ENCODE results near the gene LRP10.
"Not testable (repeated sequence)": the region's sequence is repeated elsewhere in the genome, so short reads cannot be mapped to it uniquely, and the experiment has no call there.

The LRP10 gene

DNA sequence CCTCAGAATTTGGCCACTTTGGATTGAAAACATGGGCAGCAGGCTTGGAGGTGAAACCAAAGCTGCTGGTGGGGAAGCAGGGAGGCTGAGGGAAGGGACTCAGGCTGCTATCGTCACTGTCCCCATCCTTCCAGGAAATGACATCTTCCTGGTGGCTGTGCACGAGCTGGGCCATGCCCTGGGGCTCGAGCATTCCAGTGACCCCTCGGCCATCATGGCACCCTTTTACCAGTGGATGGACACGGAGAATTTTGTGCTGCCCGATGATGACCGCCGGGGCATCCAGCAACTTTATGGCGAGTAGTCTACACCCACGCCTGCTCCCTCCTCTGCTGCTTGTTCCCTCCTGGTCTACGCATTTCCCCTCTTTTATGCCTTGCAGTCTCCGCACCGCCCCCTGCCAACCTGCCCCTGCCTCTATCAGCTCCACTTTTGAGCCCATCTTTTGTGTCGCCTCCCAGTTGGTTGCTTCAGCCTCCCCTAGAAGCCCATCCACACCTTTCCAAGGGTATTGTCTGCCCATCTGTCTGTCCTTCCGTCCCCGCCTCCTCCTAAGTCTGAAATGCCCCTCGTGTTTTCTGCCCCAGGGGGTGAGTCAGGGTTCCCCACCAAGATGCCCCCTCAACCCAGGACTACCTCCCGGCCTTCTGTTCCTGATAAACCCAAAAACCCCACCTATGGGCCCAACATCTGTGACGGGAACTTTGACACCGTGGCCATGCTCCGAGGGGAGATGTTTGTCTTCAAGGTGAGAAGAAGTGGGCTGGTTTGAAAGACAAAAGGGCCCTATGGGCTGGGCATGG, 28.2 kb upstream of the LRP10 start:
- no peak for DNase-seq (ENCODE audit: low read depth in 2 of 2)

DNA sequence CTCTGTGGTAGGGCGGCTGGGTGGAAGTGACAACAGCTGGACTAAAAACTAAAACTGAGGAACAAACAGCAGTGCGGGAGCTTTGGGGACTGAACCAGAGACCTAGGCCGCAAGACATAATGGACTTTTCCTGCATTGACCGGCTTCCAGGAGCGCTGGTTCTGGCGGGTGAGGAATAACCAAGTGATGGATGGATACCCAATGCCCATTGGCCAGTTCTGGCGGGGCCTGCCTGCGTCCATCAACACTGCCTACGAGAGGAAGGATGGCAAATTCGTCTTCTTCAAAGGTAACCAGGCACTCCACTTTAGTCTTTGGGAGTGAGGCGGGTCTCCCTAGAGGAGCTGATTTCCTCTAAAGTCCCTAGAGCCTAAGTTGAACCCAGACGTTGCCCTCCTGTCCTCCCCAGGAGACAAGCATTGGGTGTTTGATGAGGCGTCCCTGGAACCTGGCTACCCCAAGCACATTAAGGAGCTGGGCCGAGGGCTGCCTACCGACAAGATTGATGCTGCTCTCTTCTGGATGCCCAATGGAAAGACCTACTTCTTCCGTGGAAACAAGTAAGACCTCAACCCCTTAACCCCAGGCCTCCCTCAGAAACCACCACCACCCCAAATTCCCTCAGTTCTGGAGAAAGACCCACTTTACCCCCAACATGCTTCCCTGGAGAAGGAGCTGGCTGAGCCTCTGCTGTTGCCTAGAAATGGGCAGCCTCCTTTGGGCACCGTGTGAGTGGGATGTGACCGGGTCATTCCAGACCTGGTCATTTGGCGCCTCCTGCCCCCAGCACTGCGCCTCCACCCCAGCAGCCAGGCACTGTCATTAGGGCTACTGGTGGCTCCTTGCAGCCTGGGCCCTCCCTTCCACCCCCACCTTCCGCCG, 27.1 kb upstream of the LRP10 start:
- DNase-seq (ENCODE audit: low read depth in 2 of 2) = no peak

DNA sequence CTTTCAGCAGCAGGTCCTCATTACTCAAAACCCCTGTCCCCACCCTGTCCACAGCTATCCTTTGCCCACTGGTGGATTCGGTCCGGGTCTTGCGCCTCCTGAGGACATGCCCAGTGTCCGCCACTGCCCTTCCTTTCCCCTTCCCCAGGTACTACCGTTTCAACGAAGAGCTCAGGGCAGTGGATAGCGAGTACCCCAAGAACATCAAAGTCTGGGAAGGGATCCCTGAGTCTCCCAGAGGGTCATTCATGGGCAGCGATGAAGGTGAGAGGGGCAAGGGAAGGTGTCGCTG, 26.5 kb upstream of the LRP10 start:
- DNase-seq (ENCODE audit: low read depth in 2 of 2) = no peak

DNA sequence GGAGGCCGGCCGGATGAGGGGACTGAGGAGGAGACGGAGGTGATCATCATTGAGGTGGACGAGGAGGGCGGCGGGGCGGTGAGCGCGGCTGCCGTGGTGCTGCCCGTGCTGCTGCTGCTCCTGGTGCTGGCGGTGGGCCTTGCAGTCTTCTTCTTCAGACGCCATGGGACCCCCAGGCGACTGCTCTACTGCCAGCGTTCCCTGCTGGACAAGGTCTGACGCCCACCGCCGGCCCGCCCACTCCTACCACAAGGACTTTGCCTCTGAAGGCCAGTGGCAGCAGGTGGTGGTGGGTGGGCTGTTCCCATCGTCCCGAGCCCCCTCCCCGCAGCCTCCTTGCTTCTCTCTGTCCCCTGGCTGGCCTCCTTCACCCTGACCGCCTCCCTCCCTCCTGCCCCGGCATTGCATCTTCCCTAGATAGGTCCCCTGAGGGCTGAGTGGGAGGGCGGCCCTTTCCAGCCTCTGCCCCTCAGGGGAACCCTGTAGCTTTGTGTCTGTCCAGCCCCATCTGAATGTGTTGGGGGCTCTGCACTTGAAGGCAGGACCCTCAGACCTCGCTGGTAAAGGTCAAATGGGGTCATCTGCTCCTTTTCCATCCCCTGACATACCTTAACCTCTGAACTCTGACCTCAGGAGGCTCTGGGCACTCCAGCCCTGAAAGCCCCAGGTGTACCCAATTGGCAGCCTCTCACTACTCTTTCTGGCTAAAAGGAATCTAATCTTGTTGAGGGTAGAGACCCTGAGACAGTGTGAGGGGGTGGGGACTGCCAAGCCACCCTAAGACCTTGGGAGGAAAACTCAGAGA, 25.5 kb upstream of the LRP10 start:
- DNase-seq (ENCODE audit: low read depth in 2 of 2) = no peak

DNA sequence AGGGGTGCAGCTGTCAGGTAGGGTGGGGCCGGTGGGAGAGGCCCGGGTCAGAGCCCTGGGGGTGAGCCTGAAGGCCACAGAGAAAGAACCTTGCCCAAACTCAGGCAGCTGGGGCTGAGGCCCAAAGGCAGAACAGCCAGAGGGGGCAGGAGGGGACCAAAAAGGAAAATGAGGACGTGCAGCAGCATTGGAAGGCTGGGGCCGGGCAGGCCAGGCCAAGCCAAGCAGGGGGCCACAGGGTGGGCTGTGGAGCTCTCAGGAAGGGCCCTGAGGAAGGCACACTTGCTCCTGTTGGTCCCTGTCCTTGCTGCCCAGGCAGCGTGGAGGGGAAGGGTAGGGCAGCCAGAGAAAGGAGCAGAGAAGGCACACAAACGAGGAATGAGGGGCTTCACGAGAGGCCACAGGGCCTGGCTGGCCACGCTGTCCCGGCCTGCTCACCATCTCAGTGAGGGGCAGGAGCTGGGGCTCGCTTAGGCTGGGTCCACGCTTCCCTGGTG, 24.7 kb upstream of the LRP10 start:
- DNase-seq (ENCODE audit: low read depth in 2 of 2) = no peak

- no peak for DNase-seq (ENCODE audit: low read depth in 2 of 2)
These were observed 23.7 kb upstream of the LRP10 start for GRCh38 chr14:22847661-22848341.

GRCh38 chr14:22848351-22849164, 23.0 kb upstream of the LRP10 start:
- no peak for DNase-seq (ENCODE audit: low read depth in 2 of 2)

DNA sequence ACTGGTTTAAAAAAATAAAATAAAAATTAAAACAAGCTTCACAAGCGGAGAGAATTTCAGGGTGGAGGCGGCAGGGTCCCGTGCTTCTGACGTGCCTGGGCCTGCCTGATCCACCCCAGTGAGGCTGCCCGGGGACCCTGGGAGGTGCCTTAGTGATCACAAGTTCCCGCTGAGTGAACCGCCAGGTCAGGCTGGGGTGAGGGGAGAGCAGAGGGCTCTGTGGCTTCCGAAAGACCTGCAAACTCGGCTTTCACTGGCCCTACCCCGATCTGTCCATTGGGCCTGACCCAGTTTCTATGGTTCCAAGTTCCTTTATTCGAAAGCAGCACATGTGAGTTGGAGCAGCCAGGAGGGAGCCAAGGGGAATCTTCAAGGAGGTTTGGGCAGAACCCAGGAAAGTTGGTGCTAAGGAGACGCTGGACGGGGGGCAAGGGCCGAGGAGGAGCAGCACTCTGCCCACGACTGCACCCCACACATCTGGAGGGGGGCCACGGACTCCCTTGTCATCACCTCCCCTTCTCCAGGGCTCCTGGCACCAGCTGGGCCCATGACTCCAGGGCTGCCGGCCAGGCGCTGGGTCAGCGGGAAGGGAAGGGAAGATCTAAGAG, 22.2 kb upstream of the LRP10 start:
- DNase-seq (ENCODE audit: low read depth in 2 of 2) = no peak

GRCh38 chr14:22850944-22851764, 20.4 kb upstream of the LRP10 start:
- peak; percentile 29 to 39 for DNase-seq (ENCODE audit: low read depth in 2 of 2)

DNA sequence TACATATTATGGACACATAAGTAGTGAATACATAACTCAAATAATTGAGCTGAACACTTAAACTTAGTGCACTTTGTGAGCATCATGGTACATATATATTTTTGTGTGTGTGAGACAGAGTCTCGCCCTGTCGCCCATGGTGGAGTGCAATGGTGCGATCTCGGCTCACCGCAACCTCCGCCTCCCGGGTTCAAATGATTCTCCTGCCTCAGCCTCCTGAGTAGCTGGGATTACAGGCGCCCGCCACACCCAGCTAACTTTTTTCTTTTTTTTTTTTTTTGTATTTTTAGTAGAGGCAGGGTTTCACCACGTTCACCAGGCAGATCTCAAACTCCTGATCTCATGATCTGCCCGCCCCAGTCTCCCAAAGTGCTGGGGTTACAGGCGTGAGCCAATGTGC, 19.4 kb upstream of the LRP10 start:
- DNase-seq (ENCODE audit: low read depth in 2 of 2) = not testable (repeated sequence)

DNA sequence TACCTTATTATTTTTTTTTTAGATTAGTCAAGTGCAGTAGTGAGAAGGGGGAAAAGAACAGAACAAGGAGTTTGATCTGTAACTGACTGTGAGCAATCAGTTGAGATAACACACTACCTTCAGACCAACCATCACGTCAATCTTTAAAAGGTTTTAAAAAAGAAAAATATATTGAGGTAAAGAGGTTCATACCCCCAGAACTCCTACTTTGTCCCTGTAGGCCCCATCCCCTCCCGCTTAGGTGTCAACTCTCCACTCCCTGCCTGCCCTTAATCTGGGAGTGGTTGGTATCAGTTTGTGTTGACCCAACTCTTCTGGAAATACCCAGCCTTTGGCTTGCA, 19.0 kb upstream of the LRP10 start:
- no peak for DNase-seq (ENCODE audit: low read depth in 2 of 2)

DNA sequence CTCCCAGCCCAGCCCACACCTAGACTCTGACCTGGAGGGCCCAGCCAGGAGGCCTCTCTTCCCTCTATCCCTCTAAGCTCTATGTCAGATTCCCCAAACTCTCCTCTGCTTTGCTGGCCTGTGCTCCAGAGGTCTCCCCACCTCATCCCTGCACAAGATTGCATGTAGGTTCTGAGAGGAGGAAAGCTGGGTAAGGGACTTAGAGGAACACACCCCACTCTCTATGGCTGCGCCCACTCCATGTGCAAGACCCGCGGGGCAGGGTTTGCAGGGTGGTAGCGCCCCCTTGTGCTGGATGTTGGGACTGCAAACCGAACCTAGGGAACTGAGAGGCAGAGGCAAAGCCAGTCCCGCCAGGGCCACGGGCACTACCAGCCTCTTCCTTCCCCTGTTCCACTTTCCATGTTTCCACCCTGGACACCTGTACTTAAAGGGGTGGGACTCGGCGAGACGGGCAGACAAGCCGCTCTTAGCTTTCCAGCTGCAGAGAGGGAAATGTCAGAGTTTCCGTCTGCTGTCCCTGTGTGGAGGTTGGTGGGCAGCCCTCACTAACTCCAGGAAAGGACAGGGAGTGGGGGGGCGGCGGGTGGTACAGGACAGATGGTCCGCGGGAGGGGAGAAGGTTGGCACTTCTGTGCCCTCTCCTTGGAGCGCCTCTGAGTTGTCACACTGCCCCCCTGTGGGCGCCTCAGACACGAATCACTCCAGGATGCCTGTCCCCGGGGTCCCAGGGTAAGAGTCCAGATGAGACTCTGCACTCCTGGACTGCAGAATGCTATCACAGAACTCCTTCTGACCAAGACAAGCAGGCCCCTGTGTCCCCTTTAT, 18.4 kb upstream of the LRP10 start:
- peak; percentile 81 to 83 for DNase-seq (ENCODE audit: low read depth in 2 of 2)

- DNase-seq (ENCODE audit: low read depth in 2 of 2) = not testable (repeated sequence)
These were observed 17.2 kb upstream of the LRP10 start for GRCh38 chr14:22854296-22854695.

- DNase-seq (ENCODE audit: low read depth in 2 of 2) = no peak
These were observed 16.4 kb upstream of the LRP10 start for GRCh38 chr14:22854963-22855724.

GRCh38 chr14:22856428-22856827, 15.1 kb upstream of the LRP10 start:
- no peak for DNase-seq (ENCODE audit: low read depth in 2 of 2)

GRCh38 chr14:22860377-22860776, 11.2 kb upstream of the LRP10 start:
- not testable (repeated sequence) for DNase-seq (ENCODE audit: low read depth in 2 of 2)

DNA sequence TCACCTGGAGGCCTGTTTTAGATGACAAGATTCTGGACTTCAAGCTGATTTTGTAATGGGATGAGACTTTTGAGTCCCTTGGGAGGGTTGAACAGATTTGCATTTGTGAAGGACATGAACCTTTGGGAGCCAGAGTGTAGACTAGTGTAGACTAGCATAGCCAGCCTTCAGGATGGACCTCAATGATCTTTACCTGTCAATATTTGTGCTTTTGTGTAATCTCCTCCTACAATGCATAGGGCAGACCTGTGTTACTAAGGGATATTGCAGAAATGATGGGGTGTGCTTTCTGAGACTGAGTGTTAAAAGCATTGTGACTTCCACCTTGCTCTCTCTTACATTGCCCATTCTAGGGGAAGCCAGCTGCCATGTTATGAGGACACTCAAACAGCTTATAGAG, 9.9 kb upstream of the LRP10 start:
- DNase-seq (ENCODE audit: low read depth in 2 of 2) = no peak

- DNase-seq (ENCODE audit: low read depth in 2 of 2) = no peak
These were observed 6.6 kb upstream of the LRP10 start for GRCh38 chr14:22864979-22865378.
